Neural cell (in vitro differentiated cells): ENCODE measurements around the gene C14orf180. TPM values are rescaled to one million over a fixed set of nuclear protein-coding genes. Genes with fewer than 3 reads are reported as not detected.

Experiments
- H2AFZ ChIP-seq: fragments of 200-600, 300-800 bp; sonication (generic), shearing (Covaris generic); 2 replicates; pipeline ENCODE4 v1.6.0; 2014; ENCODE audit warnings: low read depth, mild to moderate bottlenecking, antibody characterized with exemption, low read length, moderate library complexity
- H3F3A ChIP-seq: fragments of 200-600 bp; shearing (Covaris generic); 2 replicates; pipeline ENCODE4 v1.6.1; 2016; ENCODE audit warnings: mild to moderate bottlenecking, moderate library complexity, mixed read lengths, antibody characterized with exemption, low read length; ENCODE audit not compliant: insufficient read depth, poor library complexity, severe bottlenecking
- H3K27ac ChIP-seq: fragments of 200-600, 300-800 bp; sonication (generic), shearing (Covaris generic); 2 replicates; pipeline ENCODE4 v1.5.1; 2014; ENCODE audit warnings: mild to moderate bottlenecking, low read length, moderate library complexity
- H3K27me3 ChIP-seq: fragments of 300-800, 200-600 bp; sonication (generic), shearing (Covaris generic); 2 replicates; pipeline ENCODE4 v1.6.0; 2014; ENCODE audit warnings: mild to moderate bottlenecking, low read depth, low read length, moderate library complexity; ENCODE audit not compliant: insufficient read depth
- H3K36me3 ChIP-seq: fragments of 300-800, 200-600 bp; sonication (generic), shearing (Covaris generic); 2 replicates; pipeline ENCODE4 v1.5.1; 2014; ENCODE audit warnings: mild to moderate bottlenecking, antibody characterized with exemption, low read length, moderate library complexity; ENCODE audit not compliant: insufficient read depth
- H3K4me2 ChIP-seq: fragments of 300-800, 200-600 bp; sonication (generic), shearing (Covaris generic); 2 replicates; pipeline ENCODE4 v1.6.0; 2014; ENCODE audit warnings: mild to moderate bottlenecking, low read length
- H3K4me3 ChIP-seq: fragments of 300-800, 200-600 bp; sonication (generic), shearing (Covaris generic); 2 replicates; pipeline ENCODE4 v1.5.1; 2014; ENCODE audit warnings: mild to moderate bottlenecking, low read length, moderate library complexity
- H3K79me2 ChIP-seq: fragments of 200-600 bp; shearing (Covaris generic); replicated peaks from 2 replicates; pipeline ENCODE4 v1.6.0; 2014; ENCODE audit warnings: mild to moderate bottlenecking, low read length, moderate library complexity; ENCODE audit not compliant: insufficient read depth
- H3K9ac ChIP-seq: fragments of 300-800, 200-600 bp; sonication (generic), shearing (Covaris generic); 2 replicates; pipeline ENCODE4 v1.6.1; 2016; ENCODE audit warnings: mild to moderate bottlenecking, low read length, mixed read lengths
- H3K9me2 ChIP-seq: fragments of 200-600 bp; shearing (Covaris generic); 2 replicates; pipeline ENCODE4 v1.6.1; 2016; ENCODE audit warnings: mild to moderate bottlenecking, low read length, mixed read lengths; ENCODE audit not compliant: insufficient read depth
- H3K9me3 ChIP-seq: fragments of 200-600, 300-800 bp; sonication (generic), shearing (Covaris generic); 2 replicates; pipeline ENCODE4 v1.6.1; 2016; ENCODE audit warnings: mild to moderate bottlenecking, mixed run types, low read length, moderate library complexity, mixed read lengths
- H4K20me1 ChIP-seq: fragments of 200-600 bp; shearing (Covaris generic); 2 replicates; pipeline ENCODE4 v1.6.1; 2016; ENCODE audit warnings: mild to moderate bottlenecking, mixed run types; ENCODE audit not compliant: insufficient read depth
- EP300 ChIP-seq: fragments of 450-650 bp; conservative IDR thresholded peaks from 2 replicates; pipeline ENCODE4 v1.6.1; 2014; ENCODE audit warnings: antibody characterized with exemption, mild to moderate bottlenecking, moderate library complexity; ENCODE audit not compliant: poor library complexity, severe bottlenecking
- EZH2 ChIP-seq: fragments of 200-600, 300-800 bp; shearing (Covaris generic), sonication (generic); IDR thresholded peaks from 2 replicates; pipeline ENCODE4 v1.6.1; 2014; ENCODE audit warnings: antibody characterized with exemption, low read length, borderline replicate concordance, mild to moderate bottlenecking; ENCODE audit not compliant: insufficient read depth, poor library complexity, severe bottlenecking
- MXI1 ChIP-seq: fragments of 450-650 bp; conservative IDR thresholded peaks from 2 replicates; pipeline ENCODE4 v1.6.1; 2014; ENCODE audit warnings: antibody characterized with exemption, mild to moderate bottlenecking; ENCODE audit not compliant: poor library complexity, severe bottlenecking
- POLR2AphosphoS5 ChIP-seq: IDR thresholded peaks from 2 replicates; pipeline ENCODE4 v1.6.1; 2012
- RAD21 ChIP-seq: fragments of 450-650 bp; conservative IDR thresholded peaks from 2 replicates; pipeline ENCODE4 v1.6.1; 2014; ENCODE audit warnings: antibody characterized with exemption, mild to moderate bottlenecking, moderate library complexity
- SMC3 ChIP-seq: fragments of 450-650 bp; conservative IDR thresholded peaks from 2 replicates; pipeline ENCODE4 v1.6.1; 2014; ENCODE audit warnings: antibody characterized with exemption, mild to moderate bottlenecking, moderate library complexity; ENCODE audit not compliant: poor library complexity
- TAF1 ChIP-seq: IDR thresholded peaks from 2 replicates; pipeline ENCODE4 v1.6.1; 2012; ENCODE audit warnings: low read depth
- polyA plus RNA-seq: library from polyadenylated mRNA; depleted of rRNA; stranded (reverse); fragments of >200 nt; gene quantifications from 2 replicates; pipeline ENCODE4 v1.2.3, GENCODE V29; 2014
- TF ChIP-seq, protein P1 (sequence below): IDR thresholded peaks from 2 replicates; pipeline ENCODE4 v1.6.1; 2012; ENCODE audit warnings: borderline replicate concordance
- TF ChIP-seq, protein P2 (sequence below): fragments of 450-650 bp; IDR thresholded peaks from 2 replicates; pipeline ENCODE4 v1.5.1; 2014; ENCODE audit warnings: antibody characterized with exemption, mild to moderate bottlenecking, moderate library complexity; ENCODE audit not compliant: poor library complexity, severe bottlenecking

Gene C14orf180
- polyA plus RNA-seq, 1 donor from 2014 or later = not detected

GRCh38 chr14:104609666-104610065, 30.1 kb downstream of the C14orf180 start:
- Histone ChIP-seq H3F3A (no peaks in the 10 kb centered on the region), H3K27ac (no peak overlapping the region), H3K36me3 (no peaks in the 10 kb centered on the region), H3K27me3 (peaks cover 25% of the 10 kb centered on the region), H3K9me2 (no peaks in the 10 kb centered on the region), H3K4me2 (no peak overlapping the region), H4K20me1 (no peaks in the 10 kb centered on the region), H3K79me2 (no peaks in the 10 kb centered on the region), H2AFZ (no peak overlapping the region), H3K9ac (no peak overlapping the region), H3K4me3 (no peak overlapping the region), H3K9me3 (no peaks in the 10 kb centered on the region)
- TF ChIP-seq POLR2AphosphoS5 = no peak
- no peak for TF ChIP-seq EZH2
- TF ChIP-seq RAD21 = no peak
- TF ChIP-seq TAF1 = no peak
- TF ChIP-seq, protein P1, sequence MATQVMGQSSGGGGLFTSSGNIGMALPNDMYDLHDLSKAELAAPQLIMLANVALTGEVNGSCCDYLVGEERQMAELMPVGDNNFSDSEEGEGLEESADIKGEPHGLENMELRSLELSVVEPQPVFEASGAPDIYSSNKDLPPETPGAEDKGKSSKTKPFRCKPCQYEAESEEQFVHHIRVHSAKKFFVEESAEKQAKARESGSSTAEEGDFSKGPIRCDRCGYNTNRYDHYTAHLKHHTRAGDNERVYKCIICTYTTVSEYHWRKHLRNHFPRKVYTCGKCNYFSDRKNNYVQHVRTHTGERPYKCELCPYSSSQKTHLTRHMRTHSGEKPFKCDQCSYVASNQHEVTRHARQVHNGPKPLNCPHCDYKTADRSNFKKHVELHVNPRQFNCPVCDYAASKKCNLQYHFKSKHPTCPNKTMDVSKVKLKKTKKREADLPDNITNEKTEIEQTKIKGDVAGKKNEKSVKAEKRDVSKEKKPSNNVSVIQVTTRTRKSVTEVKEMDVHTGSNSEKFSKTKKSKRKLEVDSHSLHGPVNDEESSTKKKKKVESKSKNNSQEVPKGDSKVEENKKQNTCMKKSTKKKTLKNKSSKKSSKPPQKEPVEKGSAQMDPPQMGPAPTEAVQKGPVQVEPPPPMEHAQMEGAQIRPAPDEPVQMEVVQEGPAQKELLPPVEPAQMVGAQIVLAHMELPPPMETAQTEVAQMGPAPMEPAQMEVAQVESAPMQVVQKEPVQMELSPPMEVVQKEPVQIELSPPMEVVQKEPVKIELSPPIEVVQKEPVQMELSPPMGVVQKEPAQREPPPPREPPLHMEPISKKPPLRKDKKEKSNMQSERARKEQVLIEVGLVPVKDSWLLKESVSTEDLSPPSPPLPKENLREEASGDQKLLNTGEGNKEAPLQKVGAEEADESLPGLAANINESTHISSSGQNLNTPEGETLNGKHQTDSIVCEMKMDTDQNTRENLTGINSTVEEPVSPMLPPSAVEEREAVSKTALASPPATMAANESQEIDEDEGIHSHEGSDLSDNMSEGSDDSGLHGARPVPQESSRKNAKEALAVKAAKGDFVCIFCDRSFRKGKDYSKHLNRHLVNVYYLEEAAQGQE = no peak
- TF ChIP-seq, protein P2, sequence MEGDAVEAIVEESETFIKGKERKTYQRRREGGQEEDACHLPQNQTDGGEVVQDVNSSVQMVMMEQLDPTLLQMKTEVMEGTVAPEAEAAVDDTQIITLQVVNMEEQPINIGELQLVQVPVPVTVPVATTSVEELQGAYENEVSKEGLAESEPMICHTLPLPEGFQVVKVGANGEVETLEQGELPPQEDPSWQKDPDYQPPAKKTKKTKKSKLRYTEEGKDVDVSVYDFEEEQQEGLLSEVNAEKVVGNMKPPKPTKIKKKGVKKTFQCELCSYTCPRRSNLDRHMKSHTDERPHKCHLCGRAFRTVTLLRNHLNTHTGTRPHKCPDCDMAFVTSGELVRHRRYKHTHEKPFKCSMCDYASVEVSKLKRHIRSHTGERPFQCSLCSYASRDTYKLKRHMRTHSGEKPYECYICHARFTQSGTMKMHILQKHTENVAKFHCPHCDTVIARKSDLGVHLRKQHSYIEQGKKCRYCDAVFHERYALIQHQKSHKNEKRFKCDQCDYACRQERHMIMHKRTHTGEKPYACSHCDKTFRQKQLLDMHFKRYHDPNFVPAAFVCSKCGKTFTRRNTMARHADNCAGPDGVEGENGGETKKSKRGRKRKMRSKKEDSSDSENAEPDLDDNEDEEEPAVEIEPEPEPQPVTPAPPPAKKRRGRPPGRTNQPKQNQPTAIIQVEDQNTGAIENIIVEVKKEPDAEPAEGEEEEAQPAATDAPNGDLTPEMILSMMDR = no peak
- no peak for TF ChIP-seq EP300
- TF ChIP-seq SMC3 = no peak
- no peak for TF ChIP-seq MXI1

DNA sequence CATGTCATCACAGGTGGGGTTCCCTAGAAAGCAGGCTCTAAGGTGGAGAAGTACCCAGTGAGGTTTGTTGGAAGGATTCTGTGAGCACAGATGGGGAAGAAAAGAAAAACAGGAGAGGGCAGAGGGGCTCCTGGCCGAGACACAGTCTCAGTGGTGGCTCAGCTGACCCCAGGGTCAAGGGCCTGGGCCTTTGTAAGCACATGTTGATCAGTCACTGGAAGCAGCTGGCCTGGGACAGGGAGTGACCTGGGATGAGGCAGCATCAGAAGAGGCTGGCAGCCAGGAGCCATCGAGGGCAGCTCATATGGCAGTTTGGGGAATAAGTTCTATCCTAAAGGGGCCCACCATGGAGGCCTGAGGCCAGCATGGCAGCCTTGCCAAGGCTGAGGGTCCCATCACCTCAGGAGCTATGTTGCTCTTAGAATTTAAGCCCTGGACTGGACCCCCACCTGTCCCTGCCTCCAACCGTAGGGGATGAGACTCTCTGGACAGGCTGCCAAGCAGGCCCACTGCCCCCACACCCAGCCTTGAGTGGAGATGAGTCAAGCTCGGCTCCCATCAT, 31.3 kb downstream of the C14orf180 start:
- Histone ChIP-seq H2AFZ (no peak overlapping the region), H3K36me3 (no peaks in the 10 kb centered on the region), H3K79me2 (no peaks in the 10 kb centered on the region), H3F3A (no peaks in the 10 kb centered on the region), H4K20me1 (no peaks in the 10 kb centered on the region), H3K9me2 (no peaks in the 10 kb centered on the region), H3K9me3 (no peaks in the 10 kb centered on the region), H3K9ac (no peak overlapping the region), H3K4me2 (no peak overlapping the region), H3K27me3 (peaks cover 13% of the 10 kb centered on the region), H3K4me3 (no peak overlapping the region), H3K27ac (no peak overlapping the region)
- no peak for TF ChIP-seq TAF1
- no peak for TF ChIP-seq EP300
- TF ChIP-seq MXI1 = no peak
- no peak for TF ChIP-seq SMC3
- TF ChIP-seq, protein P1 = no peak
- no peak for TF ChIP-seq RAD21
- TF ChIP-seq, protein P2 = no peak
- TF ChIP-seq POLR2AphosphoS5 = no peak
- TF ChIP-seq EZH2 = no peak
